SH-SY5Y (cell line): ENCODE measurements around the gene PCDH18.

Experiments used
- GATA2 ChIP-seq: IDR thresholded peaks from 2 replicates; pipeline ENCODE4 v1.6.1; 2011; ENCODE audit warnings: mild to moderate bottlenecking, low read depth, low read length
- GATA3 ChIP-seq: IDR thresholded peaks from 2 replicates; pipeline ENCODE4 v1.6.1; 2011; ENCODE audit warnings: low read depth, mild to moderate bottlenecking, low read length, moderate library complexity

DNA sequence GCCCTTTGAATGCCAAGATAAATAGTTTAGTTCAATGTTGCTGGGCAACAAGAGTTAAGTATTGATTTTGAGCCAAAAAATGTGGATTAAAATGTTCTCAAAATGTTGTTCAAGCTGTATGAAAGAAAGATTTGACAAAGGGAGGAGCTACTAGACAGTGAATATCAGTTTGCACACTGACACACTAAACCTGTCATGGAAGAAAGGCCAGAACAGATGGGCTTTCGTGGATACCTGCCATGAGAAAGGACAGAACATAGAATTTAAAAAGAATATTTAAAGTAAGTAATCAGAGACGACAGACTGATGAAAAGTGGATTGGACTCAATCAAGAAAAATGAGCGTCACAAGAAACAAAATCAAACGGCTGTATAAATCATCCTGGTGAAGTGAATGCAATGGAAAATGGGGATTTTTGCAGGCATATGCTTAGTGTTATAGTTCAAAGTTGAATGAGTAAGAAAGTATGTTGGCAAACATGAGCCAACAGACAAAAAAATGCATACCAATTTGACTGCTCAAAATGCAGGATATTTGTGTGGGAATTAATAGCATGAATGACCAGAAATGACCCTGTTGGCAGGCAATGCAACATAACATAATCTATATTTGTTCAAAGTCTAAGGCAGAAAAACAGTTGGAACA, 7.4 kb downstream of the PCDH18 start:
- no peak for TF ChIP-seq GATA3
- no peak for TF ChIP-seq GATA2
